ENCODE results near the gene FSTL3. TPM values are rescaled to one million over a fixed set of nuclear protein-coding genes. Genes with fewer than 3 reads are reported as not detected.

FSTL3 gene
- total RNA-seq, 1 experiment from 2014 or later: 6.8 TPM

- no peak overlapping the region for H2BK120ac ChIP-seq (ENCODE audit: low read depth, low read length, poor library complexity, severe bottlenecking)
- WGBS (ENCODE audit: extremely low coverage, insufficient read length, low lambda C conversion rate): no CpG with 5 or more reads among the region's 17 CpGs
- peaks cover 9% of the 10 kb centered on the region for H4K20me1 ChIP-seq (ENCODE audit: control insufficient read depth, insufficient read depth, insufficient read length)
- Mint-ChIP-seq H3K4me1 (no peaks in the 10 kb centered on the region), H3K9me3 (no peaks in the 10 kb centered on the region; a peak in 2 of 5 replicates), H3K27ac (peak overlapping the region in 2 of 3 experiments; percentile 34 to 55; a peak in 1 of 7 replicates), H3K4me3 (no peak overlapping the region), H3K27me3 (ENCODE audit: low read depth) (no peaks in the 10 kb centered on the region), H3K36me3 (ENCODE audit: insufficient read depth in 1 of 3, low read depth in 3 of 3) (peaks cover 7 to 26% (median 22%) of the 10 kb centered on the region in 3 experiments; a peak in 6 of 7 replicates)
- H2AK5ac ChIP-seq (ENCODE audit: insufficient read length, low read length): no peak overlapping the region
- H3K79me2 ChIP-seq (ENCODE audit: insufficient read depth, low read length): peaks cover 43% of the 10 kb centered on the region
- no peak overlapping the region for H2BK15ac ChIP-seq (ENCODE audit: low read depth, low read length)
- H4K8ac ChIP-seq (replicated peaks; ENCODE audit: insufficient read length, low read depth, low read length): no peak overlapping the region
- no peak overlapping the region for H2AFZ ChIP-seq (ENCODE audit: low read length)
- H4K5ac ChIP-seq (ENCODE audit: insufficient read length, low read depth, low read length): no peak overlapping the region
- H3K9ac ChIP-seq (ENCODE audit: extremely low read depth, insufficient read length, low read length): no peak overlapping the region
- no peak overlapping the region for H3K18ac ChIP-seq (ENCODE audit: insufficient read length, low read depth, low read length)
- H4K91ac ChIP-seq (ENCODE audit: insufficient read length, low read depth, low read length): no peak overlapping the region
- no peak overlapping the region for H3K4ac ChIP-seq (ENCODE audit: low read depth, low read length)
- peaks cover 13% of the 10 kb centered on the region for H3K79me1 ChIP-seq (ENCODE audit: insufficient read depth, low read depth, low read length, poor library complexity, severe bottlenecking)
- H3K9me3 ChIP-seq (ENCODE audit: control insufficient read depth, low read depth, low read length): no peaks in the 10 kb centered on the region
- H3K4me1 ChIP-seq (ENCODE audit: insufficient read depth, low read length): no peaks in the 10 kb centered on the region
- H2BK5ac ChIP-seq (ENCODE audit: insufficient read length, low read length): no peak overlapping the region
- no peak for DNase-seq
- H3K23me2 ChIP-seq (ENCODE audit: insufficient read length, low read depth, low read length, poor library complexity, severe bottlenecking): no peaks in the 10 kb centered on the region
- no peaks in the 10 kb centered on the region for H3K27me3 ChIP-seq (ENCODE audit: insufficient read depth, low read length)
- H2BK20ac ChIP-seq (ENCODE audit: low read depth, low read length, poor library complexity, severe bottlenecking): no peak overlapping the region
- no peak overlapping the region; the same call in 1 of the 2 replicates for H3K14ac ChIP-seq (ENCODE audit: insufficient read depth, low read length)
- no peak overlapping the region for H2BK12ac ChIP-seq (ENCODE audit: insufficient read length, low read depth, low read length)
- H3K4me2 ChIP-seq (ENCODE audit: insufficient read depth, insufficient read length, low read length): no peak overlapping the region
- H3K23ac ChIP-seq (ENCODE audit: insufficient read length, low read depth, low read length): no peak overlapping the region
- no peak overlapping the region for H3T11ph ChIP-seq (ENCODE audit: low read length)
- TF ChIP-seq CTCF (conservative IDR thresholded peaks at IDR 0.05): no peak
- H3K27ac ChIP-seq (ENCODE audit: insufficient read length, low read depth, low read length): no peak overlapping the region
- H3K56ac ChIP-seq (ENCODE audit: insufficient read length, low read depth, low read length): no peak overlapping the region
These were observed 22.8 kb upstream of the FSTL3 start for GRCh38 chr19:653425-653824.

All from H9 (cell line).